Activated T-cell treated with anti-CD3 and anti-CD28 coated beads, Interleukin-2, amount 50 U/mL, for 48 hours (primary cell): ENCODE measurements around the gene C6orf47.

Experiments used
- DNase-seq, 2 experiments: peaks; one replicate each; pipeline ENCODE4 v3.0.0-alpha.2; 2020

Gene C6orf47

DNA sequence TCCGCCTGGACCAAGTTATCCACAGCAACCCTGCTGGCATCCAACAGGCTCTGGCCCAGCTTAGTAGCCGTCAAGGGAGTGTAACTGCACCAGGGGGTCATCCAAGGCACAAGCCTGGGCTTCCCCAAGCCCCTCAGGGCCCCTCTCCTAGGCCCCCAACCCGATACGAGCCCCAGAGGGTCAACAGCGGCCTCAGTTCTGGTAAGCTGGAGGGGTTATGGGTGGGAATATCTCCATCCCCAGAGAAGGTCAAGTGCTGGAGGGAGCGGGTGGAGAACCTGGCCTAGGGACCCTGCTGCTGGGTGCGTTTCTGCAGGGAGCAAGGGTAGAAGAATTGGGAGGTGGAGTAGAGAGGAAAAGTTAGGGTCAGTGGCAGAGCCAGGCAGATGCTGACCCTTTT lies 27.1 kb downstream of the C6orf47 start:
- no peak for DNase-seq

DNA sequence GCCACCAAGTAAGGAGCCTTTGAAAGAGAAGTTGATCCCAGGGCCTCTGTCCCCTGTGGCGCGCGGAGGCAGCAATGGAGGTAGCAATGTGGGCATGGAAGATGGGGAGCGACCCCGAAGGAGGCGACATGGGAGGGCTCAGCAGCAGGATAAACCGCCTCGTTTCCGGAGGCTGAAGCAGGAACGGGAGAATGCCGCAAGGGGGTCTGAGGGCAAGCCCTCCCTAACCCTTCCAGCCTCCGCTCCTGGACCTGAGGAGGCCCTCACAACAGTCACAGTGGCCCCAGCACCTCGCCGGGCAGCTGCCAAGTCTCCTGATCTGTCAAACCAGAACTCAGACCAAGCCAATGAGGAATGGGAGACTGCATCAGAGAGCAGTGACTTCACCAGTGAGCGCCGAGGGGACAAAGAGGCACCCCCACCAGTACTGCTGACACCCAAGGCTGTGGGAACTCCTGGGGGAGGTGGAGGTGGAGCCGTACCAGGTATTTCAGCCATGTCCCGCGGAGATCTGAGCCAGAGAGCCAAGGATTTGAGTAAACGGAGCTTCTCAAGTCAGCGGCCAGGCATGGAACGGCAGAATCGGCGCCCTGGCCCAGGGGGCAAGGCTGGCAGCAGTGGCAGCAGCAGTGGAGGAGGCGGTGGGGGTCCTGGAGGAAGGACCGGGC lies 28.2 kb downstream of the C6orf47 start:
- DNase-seq: no peak

DNA sequence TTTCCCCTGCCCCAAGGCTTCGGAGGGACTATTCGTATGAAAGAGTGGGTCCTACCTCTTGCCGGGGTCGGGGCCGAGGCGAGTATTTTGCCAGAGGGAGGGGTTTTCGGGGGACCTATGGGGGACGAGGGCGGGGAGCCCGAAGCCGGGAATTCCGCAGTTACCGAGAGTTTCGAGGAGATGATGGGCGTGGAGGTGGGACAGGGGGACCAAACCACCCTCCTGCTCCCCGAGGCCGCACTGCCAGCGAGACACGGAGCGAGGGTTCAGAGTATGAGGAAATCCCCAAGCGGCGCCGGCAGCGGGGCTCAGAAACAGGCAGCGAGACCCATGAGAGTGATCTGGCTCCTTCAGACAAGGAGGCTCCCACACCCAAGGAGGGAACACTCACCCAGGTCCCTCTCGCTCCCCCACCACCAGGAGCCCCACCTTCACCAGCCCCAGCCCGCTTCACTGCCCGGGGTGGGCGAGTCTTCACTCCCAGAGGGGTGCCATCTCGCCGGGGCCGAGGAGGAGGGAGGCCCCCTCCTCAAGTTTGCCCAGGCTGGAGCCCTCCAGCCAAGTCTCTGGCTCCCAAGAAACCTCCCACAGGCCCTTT lies 28.8 kb downstream of the C6orf47 start:
- DNase-seq: no peak

DNA sequence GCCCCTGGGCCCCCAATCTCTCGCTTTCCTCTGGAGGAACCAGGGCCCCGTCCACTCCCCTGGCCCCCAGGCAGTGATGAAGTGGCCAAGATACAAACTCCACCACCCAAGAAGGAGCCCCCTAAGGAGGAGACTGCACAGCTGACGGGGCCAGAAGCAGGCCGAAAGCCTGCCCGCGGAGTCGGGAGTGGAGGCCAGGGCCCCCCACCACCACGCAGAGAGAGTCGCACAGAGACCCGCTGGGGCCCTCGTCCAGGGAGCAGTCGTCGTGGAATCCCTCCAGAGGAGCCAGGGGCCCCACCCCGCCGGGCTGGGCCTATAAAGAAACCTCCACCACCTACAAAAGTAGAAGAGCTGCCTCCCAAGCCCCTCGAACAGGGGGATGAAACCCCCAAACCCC lies 29.4 kb downstream of the C6orf47 start:
- no peak for DNase-seq

DNA sequence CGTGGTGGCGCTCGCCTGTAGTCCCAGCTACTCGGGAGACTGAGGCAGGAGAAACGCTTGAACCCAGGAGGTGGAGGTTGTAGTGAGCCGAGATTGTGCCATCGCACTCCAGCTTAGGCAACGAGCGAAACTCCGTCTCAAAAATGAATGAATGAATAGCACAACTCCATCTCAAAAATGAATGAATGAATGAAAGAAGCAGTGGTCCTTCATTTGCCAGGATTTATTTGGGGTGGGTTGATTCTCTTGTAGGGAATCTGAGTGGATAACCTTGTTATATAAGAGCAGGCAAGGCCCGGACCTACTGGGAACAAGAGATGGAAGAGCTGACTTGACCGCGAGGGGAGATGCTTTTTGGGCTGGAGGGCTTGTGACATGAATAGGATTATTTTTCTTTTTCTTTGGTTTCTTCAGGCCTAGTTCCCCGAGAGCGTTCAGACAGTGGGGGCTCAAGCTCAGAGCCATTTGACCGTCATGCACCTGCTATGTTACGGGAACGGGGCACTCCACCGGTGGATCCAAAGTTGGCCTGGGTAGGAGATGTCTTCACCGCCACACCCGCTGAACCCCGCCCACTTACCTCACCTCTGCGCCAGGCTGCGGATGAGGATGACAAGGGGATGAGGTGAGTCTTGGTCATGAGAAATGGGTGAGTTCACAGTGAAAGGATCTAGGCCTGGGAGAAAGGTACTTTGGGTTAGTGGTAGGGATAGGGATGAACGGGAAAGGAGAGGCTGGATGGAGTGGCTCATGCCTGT lies 30.2 kb downstream of the C6orf47 start:
- no peak for DNase-seq

DNA sequence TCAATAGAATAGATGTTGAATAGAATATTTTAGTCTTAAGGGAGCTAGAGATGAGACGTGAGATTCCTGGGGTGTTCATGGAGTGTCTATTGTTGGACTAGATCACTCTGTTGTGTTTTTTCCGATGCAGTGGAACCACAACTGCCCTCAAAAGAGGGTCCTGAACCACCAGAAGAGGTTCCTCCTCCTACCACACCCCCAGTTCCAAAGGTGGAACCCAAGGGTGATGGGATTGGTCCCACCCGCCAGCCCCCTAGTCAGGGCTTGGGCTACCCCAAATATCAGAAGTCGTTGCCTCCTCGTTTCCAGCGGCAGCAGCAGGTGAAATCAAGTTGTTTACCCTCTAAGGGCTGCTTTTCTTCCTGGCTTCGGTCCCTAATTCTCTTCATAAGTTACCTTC lies 31.6 kb downstream of the C6orf47 start:
- DNase-seq: no peak

DNA sequence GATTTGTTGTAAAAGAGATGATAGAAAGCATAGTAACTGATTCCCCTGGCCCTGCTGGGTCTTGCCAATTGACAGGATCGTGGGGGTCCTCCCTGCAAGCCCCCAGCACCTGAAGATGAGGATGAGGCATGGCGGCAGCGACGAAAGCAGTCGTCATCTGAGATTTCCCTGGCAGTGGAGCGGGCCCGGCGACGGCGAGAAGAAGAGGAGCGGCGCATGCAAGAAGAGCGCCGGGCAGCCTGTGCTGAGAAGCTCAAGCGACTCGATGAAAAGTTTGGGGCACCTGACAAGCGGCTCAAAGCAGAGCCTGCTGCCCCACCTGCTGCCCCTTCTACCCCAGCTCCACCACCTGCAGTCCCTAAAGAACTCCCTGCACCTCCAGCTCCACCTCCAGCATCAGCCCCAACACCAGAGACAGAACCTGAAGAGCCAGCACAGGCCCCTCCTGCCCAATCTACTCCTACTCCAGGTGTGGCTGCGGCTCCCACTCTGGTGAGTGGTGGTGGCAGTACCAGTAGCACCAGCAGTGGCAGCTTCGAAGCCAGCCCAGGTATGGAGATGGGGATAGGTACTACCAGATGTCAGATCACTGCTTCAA lies 32.8 kb downstream of the C6orf47 start:
- no peak for DNase-seq

DNA sequence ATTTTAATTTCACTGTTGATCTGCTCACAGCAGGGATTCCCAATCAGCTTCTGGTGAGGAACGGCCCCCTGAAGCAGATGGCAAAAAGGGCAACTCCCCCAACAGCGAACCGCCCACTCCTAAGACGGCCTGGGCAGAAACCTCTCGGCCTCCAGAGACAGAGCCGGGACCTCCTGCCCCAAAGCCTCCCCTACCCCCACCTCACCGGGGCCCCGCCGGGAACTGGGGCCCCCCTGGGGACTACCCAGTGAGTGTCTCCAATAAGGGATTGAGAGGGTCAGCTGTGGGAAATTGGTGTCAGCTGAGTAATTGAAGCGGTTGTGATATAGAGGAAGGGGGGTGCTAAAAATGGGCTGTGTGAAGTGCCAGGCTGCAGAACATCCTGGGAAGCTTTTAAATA lies 33.6 kb downstream of the C6orf47 start:
- no peak for DNase-seq

DNA sequence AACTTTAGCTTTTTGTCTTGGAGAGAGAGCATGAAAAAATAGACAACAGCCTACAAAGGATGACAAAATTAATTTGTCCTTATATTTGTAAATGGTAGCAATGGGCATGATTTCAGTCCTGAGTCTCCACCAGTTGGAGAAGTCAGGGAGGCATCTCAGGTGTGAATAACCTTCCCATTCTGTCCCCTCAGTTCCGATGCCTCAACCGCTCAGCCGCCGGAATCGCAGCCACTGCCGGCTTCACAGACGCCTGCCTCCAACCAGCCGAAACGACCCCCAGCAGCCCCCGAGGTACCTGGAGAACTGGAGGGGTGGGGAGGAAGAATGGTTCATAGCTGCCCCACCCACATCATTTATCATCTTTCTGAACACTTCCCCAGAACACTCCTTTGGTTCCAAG lies 36.5 kb downstream of the C6orf47 start:
- DNase-seq: no peak

DNA sequence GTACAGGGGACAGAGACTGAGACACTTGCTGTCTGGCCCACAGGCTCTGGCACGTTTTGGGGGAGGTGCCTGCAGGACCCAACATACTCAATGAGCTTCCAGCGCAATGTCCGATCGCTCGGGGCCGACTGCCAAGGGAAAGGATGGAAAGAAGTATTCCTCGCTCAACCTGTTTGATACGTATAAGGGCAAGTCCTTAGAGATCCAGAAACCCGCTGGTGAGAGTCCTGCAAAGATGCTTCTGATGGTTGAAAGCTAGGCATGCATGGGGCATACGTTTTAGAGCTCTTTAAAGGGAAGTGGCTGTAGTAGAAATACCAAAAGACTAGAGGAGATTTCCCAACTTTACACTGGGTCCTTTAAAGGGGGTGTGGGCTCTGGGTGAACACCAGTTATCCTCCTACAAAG lies 37.9 kb downstream of the C6orf47 start:
- no peak for DNase-seq

DNA sequence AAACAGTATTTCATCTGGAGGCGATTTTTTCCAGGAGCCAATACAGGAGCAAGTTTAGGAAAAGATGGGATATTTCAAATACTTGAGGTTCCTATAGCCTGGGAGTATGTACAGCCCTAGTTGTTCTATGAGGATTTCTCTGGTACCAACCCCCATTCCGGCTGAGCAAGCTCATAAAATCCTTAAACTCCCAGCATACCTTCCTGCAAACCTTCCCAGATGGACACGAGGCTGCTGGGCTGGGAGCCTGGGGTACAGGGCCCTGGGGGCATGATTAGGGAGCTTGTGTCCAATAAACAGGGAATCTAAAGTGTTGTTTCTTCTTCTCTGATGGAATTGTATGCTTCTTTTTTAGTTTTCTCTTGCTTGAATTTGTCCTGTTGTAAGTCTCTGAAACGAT lies 38.6 kb downstream of the C6orf47 start:
- no peak for DNase-seq

DNA sequence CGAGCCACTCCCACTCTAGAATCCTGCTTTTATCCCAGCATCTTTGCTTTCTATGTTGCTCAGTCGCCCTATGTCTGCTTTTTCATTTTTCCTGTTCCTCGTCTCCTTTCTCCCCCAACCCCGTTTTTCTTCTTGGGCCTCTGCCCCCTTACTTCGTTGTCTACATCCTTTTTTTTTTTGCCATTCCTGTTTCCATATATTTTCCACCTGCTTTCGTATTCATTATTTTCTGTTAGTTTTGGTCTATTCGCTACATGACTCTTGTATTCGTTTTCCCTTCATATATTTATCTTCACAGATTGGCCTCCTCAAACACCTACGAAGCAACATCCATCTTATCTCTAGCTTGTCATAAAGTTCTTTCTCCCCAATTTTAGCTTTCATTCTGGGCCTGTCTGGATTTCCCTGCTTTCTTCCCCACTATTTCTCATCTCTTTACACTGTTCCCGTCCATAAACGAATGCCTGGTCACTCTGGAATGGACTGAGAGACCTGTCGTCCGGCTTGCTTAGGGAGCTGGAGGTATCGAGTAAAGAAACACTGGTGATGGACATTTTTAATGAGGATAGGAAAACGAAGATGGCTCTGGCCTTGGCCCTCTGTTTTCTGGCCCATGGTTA lies 39.1 kb downstream of the C6orf47 start:
- no peak for DNase-seq

DNA sequence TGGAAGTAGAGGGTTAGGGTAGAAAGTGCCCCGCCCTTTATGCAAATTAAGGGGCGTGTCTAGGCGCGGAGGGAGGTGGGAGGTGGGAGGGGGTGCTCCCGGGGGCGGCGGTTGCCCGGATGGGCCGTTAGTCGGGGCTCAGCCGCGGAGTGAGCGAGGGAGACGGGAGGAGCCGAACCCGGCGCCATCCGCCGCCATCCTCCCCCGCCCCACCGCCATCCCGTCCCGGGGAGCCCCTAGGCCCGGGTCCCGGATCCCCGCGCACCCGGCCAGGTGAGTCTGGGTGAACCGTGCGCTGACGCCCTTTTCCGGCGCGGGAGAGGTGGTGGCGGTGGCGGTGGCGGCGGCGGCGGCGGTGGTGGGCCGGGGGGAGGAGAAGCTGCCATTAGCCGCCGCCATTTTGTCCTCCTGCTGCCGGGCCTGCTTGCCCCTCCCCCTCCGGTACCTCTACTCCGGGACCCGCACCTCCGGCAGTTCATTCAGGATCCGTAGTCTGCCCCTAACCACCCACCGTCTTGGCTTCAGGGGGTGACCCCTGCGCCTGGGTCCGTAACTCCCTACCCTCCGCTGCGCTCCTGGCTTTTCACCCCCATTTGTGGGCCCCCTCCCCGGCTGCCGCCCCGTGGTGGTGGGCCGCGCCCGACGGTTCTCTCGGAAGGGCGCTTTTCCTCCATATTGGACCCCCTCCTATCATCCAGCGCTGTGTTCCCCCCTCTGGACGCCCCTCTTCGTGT lies 39.8 kb downstream of the C6orf47 start, which contains the start of gene PRRC2A:
PRRC2A (plus strand) TSS at position 130 of the 734 bp plus-strand sequence. CDS start 2,075 bp downstream, outside the sequence.
- DNase-seq: no peak

DNA sequence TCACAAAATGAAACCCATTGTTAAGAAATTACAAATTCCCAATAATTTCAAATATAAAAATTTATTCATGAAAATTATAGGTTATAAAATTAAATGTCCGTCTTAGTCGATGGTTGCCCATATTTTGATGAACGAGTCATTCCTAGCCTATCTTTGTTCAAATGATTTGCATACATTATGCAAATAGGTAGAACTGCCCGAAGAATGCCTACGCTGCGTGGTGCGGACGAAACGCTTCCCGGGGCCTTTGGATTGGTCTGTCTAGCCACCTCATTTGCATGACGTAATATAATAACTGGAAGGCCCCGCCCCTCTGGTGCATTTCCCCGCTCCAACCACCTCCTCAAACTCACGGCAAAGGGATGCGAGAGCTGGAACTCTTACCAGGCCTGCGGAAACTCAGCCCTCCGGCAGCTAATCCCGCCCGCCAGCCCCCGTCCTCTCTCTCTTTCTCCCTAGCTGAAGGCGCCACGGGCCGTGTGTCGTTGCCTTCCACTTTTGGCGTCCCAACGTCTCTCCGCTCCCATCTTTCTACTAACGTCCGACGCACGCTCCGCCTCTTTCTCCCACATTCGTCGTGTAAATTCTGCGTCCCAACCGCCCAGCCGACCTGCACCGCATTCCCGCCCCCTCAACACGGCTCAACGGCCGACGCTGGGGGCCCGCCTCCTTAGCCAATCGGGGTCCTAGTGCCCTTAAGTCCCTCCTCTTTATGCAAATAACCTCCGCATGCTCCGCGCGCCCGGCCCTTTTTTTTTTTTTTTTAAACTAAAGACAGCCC lies 40.6 kb downstream of the C6orf47 start:
- peak; percentile 98 to 99 for DNase-seq

DNA sequence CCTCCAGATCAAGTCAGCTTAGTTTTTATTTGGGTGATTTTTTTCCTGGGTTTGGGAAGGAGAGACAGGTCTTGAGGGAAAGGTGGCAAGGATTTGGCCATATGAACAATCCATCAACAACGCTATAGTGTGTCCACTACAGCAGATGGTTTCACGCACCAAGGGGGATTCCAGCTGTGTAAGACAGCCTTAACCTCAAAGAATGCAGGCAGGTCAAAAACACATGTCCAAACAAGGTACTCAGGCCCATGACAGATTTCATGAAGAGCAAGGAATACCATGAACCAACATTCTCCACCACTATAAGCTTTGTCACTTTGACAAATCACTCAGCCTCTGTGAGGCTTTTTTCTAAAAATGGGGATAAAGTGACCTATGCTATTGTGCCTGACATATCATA lies 43.6 kb downstream of the C6orf47 start:
- DNase-seq: no peak

DNA sequence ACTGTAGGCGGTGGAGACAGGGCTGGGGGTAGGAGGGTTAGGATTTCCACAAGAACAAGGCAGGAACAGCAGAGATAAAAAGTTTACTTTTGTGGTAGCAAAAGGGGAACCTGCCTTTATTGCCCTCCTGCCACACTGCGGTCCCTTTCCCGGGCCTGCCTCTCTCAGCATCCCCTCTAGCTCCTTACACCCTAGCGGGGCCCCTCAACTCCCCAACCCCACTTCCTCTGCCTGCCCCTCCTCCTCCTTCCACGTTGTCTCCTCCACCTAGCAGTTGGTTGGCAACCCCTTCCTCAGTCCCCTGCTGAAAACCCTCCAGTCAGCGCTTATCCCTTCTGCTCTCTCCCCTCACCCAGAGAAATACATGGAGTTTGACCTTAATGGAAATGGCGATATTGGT lies 44.8 kb downstream of the C6orf47 start:
- DNase-seq: peak; percentile 58 to 63

DNA sequence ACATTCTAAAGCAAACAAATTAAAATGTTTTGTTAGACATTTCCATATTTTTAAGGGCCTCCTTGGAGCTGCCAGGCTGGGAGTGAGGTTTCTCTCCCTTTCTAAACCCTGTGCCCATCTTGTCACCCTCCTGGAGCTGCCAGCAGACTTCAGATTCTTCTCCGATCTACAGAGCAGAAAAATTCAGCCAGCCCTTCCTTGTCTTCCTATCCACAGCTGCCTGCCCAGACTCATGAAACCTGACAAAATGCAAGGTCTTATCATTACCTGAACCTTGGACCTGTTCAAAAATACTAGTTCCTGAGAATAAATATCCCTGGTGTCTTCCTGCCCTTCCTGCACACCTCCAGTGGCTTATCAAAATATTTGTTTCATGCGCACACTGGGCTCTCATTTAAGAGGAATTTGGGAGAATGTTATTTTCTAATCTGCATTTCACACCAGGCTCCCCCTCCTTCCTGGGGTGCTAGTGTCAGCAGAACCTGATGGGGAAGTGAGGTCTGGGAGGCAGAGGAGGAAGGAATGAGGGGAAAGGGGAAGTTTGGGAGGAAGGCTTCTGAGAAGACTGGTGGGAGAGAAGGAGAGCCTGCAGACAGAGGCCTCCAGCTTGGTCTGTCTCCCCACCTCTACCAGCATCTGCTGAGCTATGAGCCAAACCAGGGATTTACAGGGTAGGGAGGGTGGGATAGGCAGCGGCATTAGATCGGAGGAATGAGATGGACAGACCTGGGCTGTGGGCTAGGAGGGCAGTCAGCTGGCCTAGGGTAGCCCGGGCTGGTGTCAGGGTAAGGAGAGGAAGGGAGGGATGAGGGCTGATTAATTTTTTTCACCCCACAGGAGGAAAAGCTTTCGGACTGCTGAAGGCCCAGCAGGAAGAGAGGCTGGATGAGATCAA lies 45.6 kb downstream of the C6orf47 start, which contains the start of gene AIF1:
AIF1 (plus strand) TSS at position 551 of the 895 bp plus-strand sequence; CDS start at position 647, 96 bp downstream.
- no peak for DNase-seq

DNA sequence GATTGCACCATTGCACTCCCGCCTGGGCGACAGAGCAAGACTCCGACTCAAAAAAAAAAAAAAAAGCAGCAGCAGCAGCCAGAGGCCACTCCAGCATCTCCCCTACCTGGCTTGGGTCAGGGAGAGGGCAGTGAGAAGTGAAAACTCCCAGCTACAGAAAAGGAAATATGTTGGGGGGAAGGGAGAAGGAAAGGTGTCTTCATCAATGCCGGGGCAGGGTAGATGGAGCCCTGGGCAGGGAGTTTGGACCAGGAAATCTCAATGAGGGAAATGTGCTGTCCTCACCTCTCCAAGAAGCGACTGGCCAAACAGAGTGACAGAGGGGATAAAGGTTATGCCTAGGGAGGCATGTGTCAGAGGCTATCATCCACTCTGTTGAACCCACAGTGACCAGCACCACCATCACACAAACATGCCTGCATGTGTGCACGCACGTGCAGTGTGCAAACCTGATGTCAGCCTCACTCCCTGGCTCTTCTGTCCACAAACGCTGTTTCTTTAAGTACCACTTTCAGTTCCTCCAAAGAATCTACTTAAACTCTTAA lies 46.4 kb downstream of the C6orf47 start:
- DNase-seq: no peak

DNA sequence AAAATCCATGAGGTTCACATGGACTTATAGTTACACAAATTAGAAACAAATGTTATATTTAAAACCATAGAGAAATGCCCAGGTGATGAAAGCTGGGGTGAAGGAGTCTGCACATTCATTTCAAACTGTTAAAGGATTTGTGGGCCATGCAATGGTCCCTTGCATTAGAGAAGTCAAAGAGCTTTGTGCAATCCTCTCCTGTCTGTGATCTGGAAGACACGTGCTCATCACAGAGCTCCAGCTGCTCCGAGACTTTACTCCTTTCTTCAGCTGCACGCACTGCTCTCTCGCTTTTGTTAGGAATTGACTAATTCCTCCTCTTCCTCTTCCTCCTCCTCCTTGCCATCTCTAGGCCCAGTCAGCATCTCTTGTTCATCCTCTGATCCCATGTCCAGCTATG lies 49.6 kb downstream of the C6orf47 start:
- DNase-seq: no peak
